Measurements from ENCODE around the gene RAB44. TPM values are rescaled to one million over a fixed set of nuclear protein-coding genes. Genes with fewer than 3 reads are reported as not detected.

The RAB44 gene
- total RNA-seq, 1 experiment from 2014 or later, result not detected

- no peak overlapping the region for H4K8ac ChIP-seq (replicated peaks; ENCODE audit: insufficient read length, low read depth, low read length)
- Mint-ChIP-seq H3K27me3 (ENCODE audit: low read depth) (peaks cover 9% of the 10 kb centered on the region; the same call in 1 of the 2 replicates), H3K9me3 (peaks cover 3 to 4% of the 10 kb centered on the region in 2 experiments), H3K4me1 (peaks cover 3 to 9% of the 10 kb centered on the region in 2 experiments), H3K27ac (no peak overlapping the region), H3K4me3 (no peak overlapping the region), H3K36me3 (ENCODE audit: insufficient read depth in 1 of 3, low read depth in 3 of 3) (0 out of 7 replicates have a peak, but pooled peaks cover 0 to 3% (median 0%) of the 10 kb centered on the region in 3 experiments)
- no peak overlapping the region for H3K18ac ChIP-seq (ENCODE audit: insufficient read length, low read depth, low read length)
- no peaks in the 10 kb centered on the region for H3K27me3 ChIP-seq (ENCODE audit: insufficient read depth, low read length)
- no peaks in the 10 kb centered on the region for H4K20me1 ChIP-seq (ENCODE audit: control insufficient read depth, insufficient read depth, insufficient read length)
- no peak overlapping the region for H2AK5ac ChIP-seq (ENCODE audit: insufficient read length, low read length)
- H3K4me1 ChIP-seq (ENCODE audit: insufficient read depth, low read length), result no peaks in the 10 kb centered on the region
- no peak for TF ChIP-seq CTCF (conservative IDR thresholded peaks at IDR 0.05)
- H2BK12ac ChIP-seq (ENCODE audit: insufficient read length, low read depth, low read length), result no peak overlapping the region
- WGBS (ENCODE audit: extremely low coverage, insufficient read length, low lambda C conversion rate), result no CpG with 5 or more reads among the region's 3 CpGs
- H4K91ac ChIP-seq (ENCODE audit: insufficient read length, low read depth, low read length), result no peak overlapping the region
- DNase-seq, result no peak
- no peaks in the 10 kb centered on the region for H3K9me3 ChIP-seq (ENCODE audit: control insufficient read depth, low read depth, low read length)
- no peak overlapping the region for H4K5ac ChIP-seq (ENCODE audit: insufficient read length, low read depth, low read length)
- no peak overlapping the region for H2BK5ac ChIP-seq (ENCODE audit: insufficient read length, low read length)
- H3K27ac ChIP-seq (ENCODE audit: insufficient read length, low read depth, low read length), result no peak overlapping the region
- H3K79me1 ChIP-seq (ENCODE audit: insufficient read depth, low read depth, low read length, poor library complexity, severe bottlenecking), result no peaks in the 10 kb centered on the region
- H2BK20ac ChIP-seq (ENCODE audit: low read depth, low read length, poor library complexity, severe bottlenecking), result no peak overlapping the region
- H3K23ac ChIP-seq (ENCODE audit: insufficient read length, low read depth, low read length), result no peak overlapping the region
- H3K9ac ChIP-seq (ENCODE audit: extremely low read depth, insufficient read length, low read length), result no peak overlapping the region
- no peaks in the 10 kb centered on the region for H3K79me2 ChIP-seq (ENCODE audit: insufficient read depth, low read length)
- H3K14ac ChIP-seq (ENCODE audit: insufficient read depth, low read length), result no peak overlapping the region
- H2BK120ac ChIP-seq (ENCODE audit: low read depth, low read length, poor library complexity, severe bottlenecking), result no peak overlapping the region
- no peak overlapping the region for H2BK15ac ChIP-seq (ENCODE audit: low read depth, low read length)
- H3K4ac ChIP-seq (ENCODE audit: low read depth, low read length), result no peak overlapping the region
- H3K56ac ChIP-seq (ENCODE audit: insufficient read length, low read depth, low read length), result no peak overlapping the region
- no peak overlapping the region for H3T11ph ChIP-seq (ENCODE audit: low read length)
- H3K23me2 ChIP-seq (ENCODE audit: insufficient read length, low read depth, low read length, poor library complexity, severe bottlenecking), result no peaks in the 10 kb centered on the region
- no peak overlapping the region for H2AFZ ChIP-seq (ENCODE audit: low read length)
- no peak overlapping the region for H3K4me2 ChIP-seq (ENCODE audit: insufficient read depth, insufficient read length, low read length)
Observed at GRCh38 chr6:36751091-36751490, 53.5 kb downstream of the RAB44 start.
